HG02852 (cell line): ENCODE data around the gene NTRK3.
"Not testable (repeated sequence)": the region's sequence is repeated elsewhere in the genome, so short reads cannot be mapped to it uniquely, and the experiment has no call there.

ENCODE experiments used
- ATAC-seq: cut with Tn5 transposase; IDR thresholded peaks from one replicate; pipeline ENCODE4 v1.9.1; 2021; ENCODE audit warnings: mild to moderate bottlenecking, moderate library complexity; ENCODE audit not compliant: unreplicated experiment

The NTRK3 gene

GRCh38 chr15:88038261-88038660 lies 218.3 kb downstream of the NTRK3 start:
- no peak for ATAC-seq

GRCh38 chr15:88036154-88036839 lies 220.2 kb downstream of the NTRK3 start:
- ATAC-seq: no peak

- ATAC-seq: no peak
Measured at GRCh38 chr15:88035381-88035780, 221.2 kb downstream of the NTRK3 start.

- ATAC-seq: not testable (repeated sequence)
Measured at GRCh38 chr15:88033421-88033820, 223.1 kb downstream of the NTRK3 start.

- no peak for ATAC-seq
Measured at GRCh38 chr15:88032787-88033186, 223.8 kb downstream of the NTRK3 start.

- ATAC-seq: no peak
Measured at GRCh38 chr15:88031461-88031860, 225.1 kb downstream of the NTRK3 start.

GRCh38 chr15:88029696-88030095 lies 226.8 kb downstream of the NTRK3 start:
- no peak for ATAC-seq

- no peak for ATAC-seq
Measured at GRCh38 chr15:88028024-88028423, 228.5 kb downstream of the NTRK3 start.

GRCh38 chr15:88023914-88024313 lies 232.6 kb downstream of the NTRK3 start:
- no peak for ATAC-seq

GRCh38 chr15:88022716-88023115 lies 233.8 kb downstream of the NTRK3 start:
- ATAC-seq: no peak

- no peak for ATAC-seq
Measured at GRCh38 chr15:88021601-88022000, 234.9 kb downstream of the NTRK3 start.

- ATAC-seq: no peak
Measured at GRCh38 chr15:88020806-88021205, 235.7 kb downstream of the NTRK3 start.

GRCh38 chr15:88019656-88020055 lies 236.9 kb downstream of the NTRK3 start:
- ATAC-seq: no peak

GRCh38 chr15:88018869-88019641 lies 237.5 kb downstream of the NTRK3 start:
- no peak for ATAC-seq

GRCh38 chr15:88017753-88018152 lies 238.8 kb downstream of the NTRK3 start:
- ATAC-seq: no peak

- no peak for ATAC-seq
Measured at GRCh38 chr15:88016406-88016805, 240.1 kb downstream of the NTRK3 start.

GRCh38 chr15:88015228-88015860 lies 241.2 kb downstream of the NTRK3 start:
- no peak for ATAC-seq

GRCh38 chr15:88014454-88015160 lies 241.9 kb downstream of the NTRK3 start:
- ATAC-seq: no peak

- no peak for ATAC-seq
Measured at GRCh38 chr15:88013111-88013510, 243.4 kb downstream of the NTRK3 start.

GRCh38 chr15:88012688-88013087 lies 243.9 kb downstream of the NTRK3 start:
- ATAC-seq: no peak

GRCh38 chr15:88012233-88012632 lies 244.3 kb downstream of the NTRK3 start:
- no peak for ATAC-seq
